ELF-1 (cell line): ENCODE results near the gene TCP11.

ENCODE experiments used
- DNase-seq: peaks from one replicate; pipeline ENCODE4 v3.0.0-alpha.2; 2016; ENCODE audit warnings: low read depth, low spot score

TCP11 gene

GRCh38 chr6:35081426-35081851 is 59.7 kb downstream of the TCP11 start:
- DNase-seq, result peak; percentile 44

- no peak for DNase-seq
Measured at GRCh38 chr6:35080821-35081425, 60.2 kb downstream of the TCP11 start.

- peak; percentile 50 for DNase-seq
Measured at GRCh38 chr6:35080016-35080680, 61.0 kb downstream of the TCP11 start.

GRCh38 chr6:35079311-35080000 is 61.7 kb downstream of the TCP11 start:
- DNase-seq, result no peak

GRCh38 chr6:35078896-35079295 is 62.2 kb downstream of the TCP11 start:
- no peak for DNase-seq

GRCh38 chr6:35078226-35078850 is 62.8 kb downstream of the TCP11 start:
- DNase-seq, result no peak

- no peak for DNase-seq
Measured at GRCh38 chr6:35077713-35078105, 63.4 kb downstream of the TCP11 start.

GRCh38 chr6:35076997-35077712 is 64.0 kb downstream of the TCP11 start:
- no peak for DNase-seq

- DNase-seq, result no peak
Measured at GRCh38 chr6:35073766-35074471, 67.2 kb downstream of the TCP11 start.

GRCh38 chr6:35073211-35073610 is 67.9 kb downstream of the TCP11 start:
- DNase-seq, result no peak

- no peak for DNase-seq
Measured at GRCh38 chr6:35072698-35073055, 68.5 kb downstream of the TCP11 start.

GRCh38 chr6:35072051-35072697 is 69.0 kb downstream of the TCP11 start:
- DNase-seq, result no peak

- DNase-seq, result peak; percentile 50
Measured at GRCh38 chr6:35071347-35071994, 69.7 kb downstream of the TCP11 start.

- no peak for DNase-seq
Measured at GRCh38 chr6:35070111-35070510, 71.0 kb downstream of the TCP11 start.

- no peak for DNase-seq
Measured at GRCh38 chr6:35069262-35069661, 71.9 kb downstream of the TCP11 start.

GRCh38 chr6:35068644-35069043 is 72.5 kb downstream of the TCP11 start:
- no peak for DNase-seq

GRCh38 chr6:35068206-35068605 is 72.9 kb downstream of the TCP11 start:
- no peak for DNase-seq
